ENCODE results near the gene DPH7.
"Not testable (repeated sequence)": the region's sequence is repeated elsewhere in the genome, so short reads cannot be mapped to it uniquely, and the experiment has no call there.

The DPH7 gene

GRCh38 chr9:137606734-137607138 lies 28.0 kb upstream of the DPH7 start:
- DNase-seq (ENCODE audit: low read depth in 2 of 2, low spot score in 1 of 2): no peak

- DNase-seq (ENCODE audit: low read depth in 2 of 2, low spot score in 1 of 2): no peak
Measured at GRCh38 chr9:137606005-137606621, 27.4 kb upstream of the DPH7 start.

GRCh38 chr9:137605121-137606004 lies 26.6 kb upstream of the DPH7 start, which contains the start of gene ARRDC1:
Gene ARRDC1, plus strand, starts transcription at chr9:137605686. Its CDS starts 32 bp downstream, at chr9:137605718.
- peak; percentile 85 to 87 for DNase-seq (ENCODE audit: low read depth in 2 of 2, low spot score in 1 of 2)

GRCh38 chr9:137604345-137605086 lies 25.8 kb upstream of the DPH7 start:
- no peak for DNase-seq (ENCODE audit: low read depth in 2 of 2, low spot score in 1 of 2)

- no peak for DNase-seq (ENCODE audit: low read depth in 2 of 2, low spot score in 1 of 2)
Measured at GRCh38 chr9:137603879-137604278, 25.2 kb upstream of the DPH7 start.

- DNase-seq (ENCODE audit: low read depth in 2 of 2, low spot score in 1 of 2): no peak
Measured at GRCh38 chr9:137602661-137603060, 23.9 kb upstream of the DPH7 start.

GRCh38 chr9:137598943-137599342 lies 20.2 kb upstream of the DPH7 start:
- no peak for DNase-seq (ENCODE audit: low read depth in 2 of 2, low spot score in 1 of 2)

- DNase-seq (ENCODE audit: low read depth in 2 of 2, low spot score in 1 of 2): not testable (repeated sequence)
Measured at GRCh38 chr9:137596577-137596976, 17.9 kb upstream of the DPH7 start.

- DNase-seq (ENCODE audit: low read depth in 2 of 2, low spot score in 1 of 2): no peak
Measured at GRCh38 chr9:137593176-137593575, 14.5 kb upstream of the DPH7 start.

- DNase-seq (ENCODE audit: low read depth in 2 of 2, low spot score in 1 of 2): no peak
Measured at GRCh38 chr9:137592767-137593166, 14.0 kb upstream of the DPH7 start.

- DNase-seq (ENCODE audit: low read depth in 2 of 2, low spot score in 1 of 2): peak; percentile 73 to 84
Measured at GRCh38 chr9:137590469-137591383, 12.0 kb upstream of the DPH7 start, which contains the start of gene ZMYND19. Gene ZMYND19, minus strand, starts transcription at chr9:137590512. Its CDS starts 249 bp downstream, at chr9:137590263.

GRCh38 chr9:137590123-137590468 lies 11.4 kb upstream of the DPH7 start:
- DNase-seq (ENCODE audit: low read depth in 2 of 2, low spot score in 1 of 2): no peak

- no peak for DNase-seq (ENCODE audit: low read depth in 2 of 2, low spot score in 1 of 2)
Measured at GRCh38 chr9:137589441-137590122, 10.9 kb upstream of the DPH7 start.

GRCh38 chr9:137588891-137589290 lies 10.2 kb upstream of the DPH7 start:
- DNase-seq (ENCODE audit: low read depth in 2 of 2, low spot score in 1 of 2): no peak

- no peak for DNase-seq (ENCODE audit: low read depth in 2 of 2, low spot score in 1 of 2)
Measured at GRCh38 chr9:137588311-137588710, 9.6 kb upstream of the DPH7 start.

- DNase-seq (ENCODE audit: low read depth in 2 of 2, low spot score in 1 of 2): no peak
Measured at GRCh38 chr9:137586854-137587253, 8.1 kb upstream of the DPH7 start.

- no peak for DNase-seq (ENCODE audit: low read depth in 2 of 2, low spot score in 1 of 2)
Measured at GRCh38 chr9:137583957-137584356, 5.2 kb upstream of the DPH7 start.

- no peak for DNase-seq (ENCODE audit: low read depth in 2 of 2, low spot score in 1 of 2)
Measured at GRCh38 chr9:137583347-137583746, 4.6 kb upstream of the DPH7 start.

- DNase-seq (ENCODE audit: low read depth in 2 of 2, low spot score in 1 of 2): no peak
Measured at GRCh38 chr9:137582286-137582860, 3.6 kb upstream of the DPH7 start.
